Trophoblast cell (in vitro differentiated cells and primary cell): ENCODE measurements around the gene LRP1.

Experiments
- DNase-seq, 2 donors: peaks; one replicate each; pipeline ENCODE4 v3.0.0-alpha.2; 2016
- H2AFZ ChIP-seq: 2 replicates; pipeline ENCODE4 v1.6.1; 2013; ENCODE audit warnings: low read length, moderate library complexity, mild to moderate bottlenecking; ENCODE audit not compliant: insufficient read depth, poor library complexity
- H2AK5ac ChIP-seq: 2 replicates; pipeline ENCODE4 v1.6.1; 2013; ENCODE audit warnings: mild to moderate bottlenecking, low read length
- H2BK120ac ChIP-seq: 2 replicates; pipeline ENCODE4 v1.6.1; 2013; ENCODE audit warnings: low read length, mild to moderate bottlenecking, moderate library complexity; ENCODE audit not compliant: insufficient read depth, poor library complexity
- H2BK12ac ChIP-seq: 2 replicates; pipeline ENCODE4 v1.6.1; 2013; ENCODE audit warnings: mild to moderate bottlenecking, low read length, moderate library complexity
- H2BK5ac ChIP-seq: 2 replicates; pipeline ENCODE4 v1.6.1; 2013; ENCODE audit warnings: low read length, low read depth, moderate library complexity, mild to moderate bottlenecking; ENCODE audit not compliant: poor library complexity
- H3K14ac ChIP-seq: 2 replicates; pipeline ENCODE4 v1.6.1; 2013; ENCODE audit warnings: mild to moderate bottlenecking, low read length
- H3K18ac ChIP-seq: 2 replicates; pipeline ENCODE4 v1.6.1; 2013; ENCODE audit warnings: mild to moderate bottlenecking, low read length
- H3K23ac ChIP-seq: 2 replicates; pipeline ENCODE4 v1.6.1; 2013; ENCODE audit warnings: low read length
- H3K27ac ChIP-seq: 2 replicates; pipeline ENCODE4 v1.5.1; 2013; ENCODE audit warnings: low read depth, mild to moderate bottlenecking, inconsistent platforms, low read length, moderate library complexity
- H3K27me3 ChIP-seq: 2 replicates; pipeline ENCODE4 v1.6.1; 2013; ENCODE audit warnings: inconsistent platforms, mild to moderate bottlenecking, low read length, moderate library complexity; ENCODE audit not compliant: insufficient read depth
- H3K36me3 ChIP-seq, 2 experiments: 1 replicate in 1 of 2; 2 replicates in 1 of 2; pipeline ENCODE4 v1.6.1; 2013; ENCODE audit warnings: low read length in 2 of 2, mild to moderate bottlenecking in 2 of 2, moderate library complexity in 1 of 2; ENCODE audit not compliant: insufficient read depth in 2 of 2, control insufficient read depth in 1 of 2
- H3K4ac ChIP-seq: 2 replicates; pipeline ENCODE4 v1.6.1; 2013; ENCODE audit warnings: low read depth, mild to moderate bottlenecking, low read length, moderate library complexity
- H3K4me1 ChIP-seq, 2 experiments: 1 replicate in 1 of 2; 2 replicates in 1 of 2; pipeline ENCODE4 v1.6.1; 2013; ENCODE audit warnings: low read length in 2 of 2, mild to moderate bottlenecking in 2 of 2, moderate library complexity in 1 of 2; ENCODE audit not compliant: insufficient read depth in 2 of 2, control insufficient read depth in 1 of 2
- H3K4me2 ChIP-seq: 2 replicates; pipeline ENCODE4 v1.6.1; 2013; ENCODE audit warnings: inconsistent platforms, mild to moderate bottlenecking, low read length, moderate library complexity
- H3K4me3 ChIP-seq: 2 replicates; pipeline ENCODE4 v1.5.1; 2013; ENCODE audit warnings: mild to moderate bottlenecking, low read depth, low read length, inconsistent platforms
- H3K79me1 ChIP-seq: one replicate; pipeline ENCODE4 v1.6.1; 2013; ENCODE audit warnings: low read length
- H3K79me2 ChIP-seq: 2 replicates; pipeline ENCODE4 v1.6.1; 2013; ENCODE audit warnings: low read length, mild to moderate bottlenecking; ENCODE audit not compliant: control insufficient read depth, insufficient read depth, poor library complexity
- H3K9ac ChIP-seq: 2 replicates; pipeline ENCODE4 v1.6.1; 2013; ENCODE audit warnings: mild to moderate bottlenecking, low read length
- H3K9me3 ChIP-seq: 2 replicates; pipeline ENCODE4 v1.6.1; 2013; ENCODE audit warnings: low read depth, mild to moderate bottlenecking, control low read depth, inconsistent platforms, low read length; ENCODE audit not compliant: insufficient read depth
- H4K12ac ChIP-seq: 2 replicates; pipeline ENCODE4 v1.6.1; 2013; ENCODE audit warnings: low read depth, mild to moderate bottlenecking, low read length, moderate library complexity
- H4K8ac ChIP-seq: 2 replicates; pipeline ENCODE4 v1.6.1; 2013; ENCODE audit warnings: low read depth, mild to moderate bottlenecking, low read length, moderate library complexity
- H4K91ac ChIP-seq: one replicate; pipeline ENCODE4 v1.6.1; 2013; ENCODE audit warnings: low read depth, mild to moderate bottlenecking, low read length, moderate library complexity
- WGBS: extraction: QIAGEN DNeasy Blood & Tissue Kit; methylation state at CpG from one replicate; pipeline ENCODE4 v1.1.7; 2013; ENCODE audit warnings: missing lambda C conversion rate; ENCODE audit not compliant: insufficient read length, insufficient coverage; ENCODE audit errors: extremely low coverage; 5-methylcytosine and 5-hydroxymethylcytosine counted together

The LRP1 gene

GRCh38 chr12:57216014-57216911, 88.0 kb downstream of the LRP1 start, which contains the start of gene NXPH4:
Gene NXPH4, plus strand, starts transcription at chr12:57216794. Its CDS starts 176 bp downstream, at chr12:57216970.
- peak within 1 kb of the TSS; percentile 78 for H3K4me2 ChIP-seq
- H3K36me3 ChIP-seq = peaks cover 14 to 18% of the 10 kb centered on the region in 2 experiments
- H3K18ac ChIP-seq = no peak within 1 kb of the TSS
- no peak within 1 kb of the TSS for H2BK5ac ChIP-seq
- H3K4ac ChIP-seq = no peak within 1 kb of the TSS
- WGBS = no CpG with 5 or more reads among the region's 102 CpGs
- peak within 1 kb of the TSS; percentile 8 for H2AFZ ChIP-seq
- H3K27ac ChIP-seq = no peak within 1 kb of the TSS
- H3K79me2 ChIP-seq = no peaks in the 10 kb centered on the region
- H3K4me1 ChIP-seq = peaks cover 17 to 35% of the 10 kb centered on the region in 2 experiments
- no peaks in the 10 kb centered on the region for H3K79me1 ChIP-seq
- H2BK12ac ChIP-seq = no peak within 1 kb of the TSS
- H3K14ac ChIP-seq = no peak within 1 kb of the TSS
- no peak within 1 kb of the TSS for H4K91ac ChIP-seq
- DNase-seq = peak in 1 of 2 donors; percentile 27
- H4K8ac ChIP-seq = no peak within 1 kb of the TSS
- no peak within 1 kb of the TSS for H3K9ac ChIP-seq
- peaks cover 58% of the 10 kb centered on the region for H3K27me3 ChIP-seq
- H2AK5ac ChIP-seq = no peak within 1 kb of the TSS
- H2BK120ac ChIP-seq = no peak within 1 kb of the TSS
- H3K4me3 ChIP-seq = peak within 1 kb of the TSS; percentile 53
- H3K23ac ChIP-seq = peak within 1 kb of the TSS; percentile 47
- H3K9me3 ChIP-seq = peaks cover 12% of the 10 kb centered on the region
- no peak within 1 kb of the TSS for H4K12ac ChIP-seq

DNA sequence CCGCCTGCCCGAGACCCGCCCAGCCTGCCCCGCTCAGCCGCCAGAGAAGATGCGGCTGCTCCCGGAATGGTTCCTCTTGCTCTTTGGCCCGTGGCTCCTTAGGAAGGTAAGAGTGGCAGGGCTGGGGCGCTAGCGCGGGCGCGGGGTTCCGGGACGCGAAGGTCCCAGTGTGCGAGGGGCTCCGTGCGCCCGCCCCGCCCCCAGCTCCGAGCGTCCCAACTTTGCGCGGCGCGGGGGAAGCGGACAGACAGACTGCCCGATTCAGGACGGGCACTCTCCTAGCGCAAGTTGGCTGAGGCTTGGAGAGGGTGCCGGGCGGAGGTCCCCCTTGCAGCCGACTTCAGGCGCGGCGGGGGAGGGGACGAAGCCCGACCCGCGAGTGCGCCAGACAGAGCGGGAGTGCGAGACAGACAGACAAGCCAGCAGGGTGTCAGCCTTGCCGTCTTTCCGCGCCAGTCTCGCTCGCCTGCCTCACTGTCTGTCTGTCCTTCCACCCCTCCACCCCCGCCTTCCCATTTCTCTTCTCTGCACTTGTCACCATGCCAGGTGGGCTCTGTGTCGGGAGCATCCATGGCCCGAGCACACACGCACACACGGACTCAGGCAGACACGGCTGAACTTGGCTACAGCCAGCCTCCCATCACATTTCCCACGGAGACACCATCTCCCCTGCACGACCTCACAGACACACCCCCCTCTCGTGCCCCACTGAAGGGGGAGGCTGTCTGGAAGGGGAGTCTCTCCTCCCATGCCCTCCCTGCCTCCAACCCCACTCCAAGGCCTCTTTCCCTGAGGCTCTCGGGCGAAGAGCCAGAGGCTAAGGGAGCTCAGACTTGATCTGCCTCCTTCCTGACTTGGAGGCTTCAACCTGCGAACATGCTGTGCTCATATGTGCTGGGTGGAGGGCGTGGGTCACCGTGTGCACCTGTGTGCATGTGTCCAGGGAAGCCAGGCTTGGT, 88.9 kb downstream of the LRP1 start:
- Histone ChIP-seq H3K9ac (no peak overlapping the region), H2BK12ac (no peak overlapping the region), H2BK5ac (no peak overlapping the region), H3K27ac (no peak overlapping the region), H3K4me2 (peak overlapping the region; percentile 78), H3K79me2 (no peaks in the 10 kb centered on the region), H2AK5ac (no peak overlapping the region), H3K4me1 (peaks cover 17 to 35% of the 10 kb centered on the region in 2 experiments), H3K36me3 (peaks cover 5 to 8% of the 10 kb centered on the region in 2 experiments), H2AFZ (peak overlapping the region; percentile 2), H3K23ac (peak overlapping the region; percentile 47), H3K9me3 (peaks cover 9% of the 10 kb centered on the region), H2BK120ac (no peak overlapping the region), H3K4ac (no peak overlapping the region), H4K91ac (no peak overlapping the region), H3K18ac (no peak overlapping the region), H4K12ac (no peak overlapping the region), H4K8ac (no peak overlapping the region), H3K4me3 (peak overlapping the region; percentile 53), H3K14ac (no peak overlapping the region), H3K79me1 (no peaks in the 10 kb centered on the region), H3K27me3 (peaks cover 67% of the 10 kb centered on the region)
- WGBS = no CpG with 5 or more reads among the region's 63 CpGs
- no peak for DNase-seq

DNA sequence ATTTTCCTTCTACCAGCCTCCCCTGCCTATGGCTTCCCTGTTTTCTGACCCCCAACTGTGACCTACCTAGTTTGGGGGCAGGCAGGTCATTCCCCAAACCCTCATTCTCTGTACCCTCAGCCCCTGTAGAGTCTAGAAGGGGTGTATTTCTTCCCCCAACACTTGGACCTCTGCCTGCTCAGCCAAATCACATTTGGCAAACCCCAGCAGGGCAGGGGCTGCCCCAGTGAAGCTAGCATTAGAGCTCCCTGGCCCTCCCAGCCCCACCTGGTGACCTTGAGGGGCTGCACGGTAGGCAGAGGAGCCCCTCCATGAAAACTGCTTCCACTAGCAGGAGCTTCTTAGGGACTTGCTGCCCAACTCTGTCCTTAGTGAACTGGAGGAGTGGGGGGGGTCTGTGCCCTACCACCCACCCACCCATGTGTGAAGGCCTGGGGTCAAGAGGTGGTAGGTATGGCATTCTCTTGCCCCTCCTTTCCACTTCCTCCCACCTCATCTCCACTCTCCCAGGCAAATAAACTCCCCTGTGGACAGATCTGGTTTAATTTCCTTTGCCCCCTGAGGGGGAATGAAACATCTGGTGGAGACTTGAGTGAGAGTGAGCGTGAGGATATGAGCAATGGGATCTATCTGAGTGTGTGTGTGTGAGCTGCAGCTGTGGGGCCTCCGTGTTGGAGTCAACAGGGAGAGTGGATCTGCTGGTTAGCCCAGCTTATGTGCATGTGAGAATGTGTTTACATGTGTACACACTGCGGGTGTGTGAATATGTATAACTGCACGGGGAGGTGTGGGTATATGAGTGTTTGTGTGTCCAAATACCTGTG, 90.0 kb downstream of the LRP1 start:
- no peak overlapping the region for H3K23ac ChIP-seq
- no CpG with 5 or more reads among the region's 5 CpGs for WGBS

More for the DNA sequence above, 90.0 kb downstream of the LRP1 start:
- Histone ChIP-seq H2BK12ac (no peak overlapping the region), H3K4me3 (no peak overlapping the region), H3K79me2 (no peaks in the 10 kb centered on the region), H2AK5ac (no peak overlapping the region), H2BK5ac (no peak overlapping the region), H2BK120ac (no peak overlapping the region), H3K18ac (no peak overlapping the region), H4K12ac (no peak overlapping the region), H4K8ac (no peak overlapping the region), H3K36me3 (no peaks in the 10 kb centered on the region), H2AFZ (no peak overlapping the region), H3K4me1 (peaks cover 17 to 32% of the 10 kb centered on the region in 2 experiments), H3K27ac (no peak overlapping the region), H3K9ac (no peak overlapping the region), H3K9me3 (peaks cover 12% of the 10 kb centered on the region), H3K4me2 (no peak overlapping the region), H3K79me1 (no peaks in the 10 kb centered on the region), H3K27me3 (peaks cover 77% of the 10 kb centered on the region), H3K4ac (no peak overlapping the region), H3K14ac (no peak overlapping the region), H4K91ac (no peak overlapping the region)
- DNase-seq = no peak
